NCI-H524 treated with DMSO at 0.1 percent for 48 hours (cell line): ENCODE measurements around the gene CD28.
"Not testable (repeated sequence)": the region's sequence is repeated elsewhere in the genome, so short reads cannot be mapped to it uniquely, and the experiment has no call there.

ENCODE experiments used
- DNase-seq: peaks from one replicate; lab custom pipeline; 2025; lab: John Stamatoyannopoulos, UW

The CD28 gene

GRCh38 chr2:203687165-203687564, 19.3 kb upstream of the CD28 start:
- DNase-seq: no peak

- DNase-seq: no peak
Measured at GRCh38 chr2:203688798-203689197, 17.6 kb upstream of the CD28 start.

GRCh38 chr2:203689426-203690116, 16.9 kb upstream of the CD28 start:
- DNase-seq: no peak

- no peak for DNase-seq
Measured at GRCh38 chr2:203690117-203690431, 16.4 kb upstream of the CD28 start.

DNA sequence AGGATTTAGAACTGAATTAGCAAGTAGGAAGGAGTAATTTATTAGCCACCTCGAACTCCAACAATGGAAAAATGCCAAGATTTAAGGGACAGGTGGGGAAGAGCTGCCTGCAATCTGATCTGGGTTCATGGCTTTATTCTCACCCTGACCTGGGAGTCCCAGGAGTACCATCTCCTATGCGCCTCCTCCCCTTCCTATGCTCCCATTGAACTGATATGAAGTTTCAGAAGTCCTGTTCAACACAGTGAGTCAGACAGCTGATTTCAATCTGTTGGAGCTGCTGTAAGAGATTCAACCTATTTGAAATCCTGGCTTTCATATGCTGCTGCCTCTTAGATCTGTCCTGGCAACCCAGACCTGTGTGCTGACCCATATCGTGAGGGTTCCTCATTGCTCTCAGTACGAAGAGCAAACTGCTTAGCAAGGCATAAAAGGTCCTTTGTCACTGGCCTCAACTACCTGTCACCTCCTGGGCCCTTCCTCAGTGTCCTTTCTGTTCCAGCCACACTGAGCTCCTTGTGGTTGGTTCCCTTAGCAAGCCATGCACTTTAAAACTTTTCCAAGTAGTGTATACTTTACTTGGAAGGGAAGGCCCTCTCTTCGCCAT, 15.9 kb upstream of the CD28 start:
- DNase-seq: no peak

DNA sequence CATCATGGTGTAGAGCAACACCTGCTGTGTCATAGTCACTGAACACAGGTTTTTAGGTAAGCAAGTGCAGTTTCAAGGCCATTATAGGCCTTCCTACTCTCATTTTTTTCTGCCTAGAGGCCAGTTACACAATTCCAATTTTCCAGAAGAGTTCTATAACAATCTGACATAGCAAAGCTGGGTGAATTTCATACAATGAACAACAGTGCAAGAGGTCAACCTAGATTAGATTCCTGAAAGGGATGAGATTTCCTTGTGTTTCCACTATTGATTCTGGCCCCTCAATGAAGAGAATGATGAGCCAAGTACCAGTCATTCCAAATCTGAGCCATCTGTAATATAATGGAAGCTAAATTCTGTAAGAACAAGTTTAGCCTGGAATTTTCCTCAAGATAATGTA, 15.3 kb upstream of the CD28 start:
- no peak for DNase-seq

DNA sequence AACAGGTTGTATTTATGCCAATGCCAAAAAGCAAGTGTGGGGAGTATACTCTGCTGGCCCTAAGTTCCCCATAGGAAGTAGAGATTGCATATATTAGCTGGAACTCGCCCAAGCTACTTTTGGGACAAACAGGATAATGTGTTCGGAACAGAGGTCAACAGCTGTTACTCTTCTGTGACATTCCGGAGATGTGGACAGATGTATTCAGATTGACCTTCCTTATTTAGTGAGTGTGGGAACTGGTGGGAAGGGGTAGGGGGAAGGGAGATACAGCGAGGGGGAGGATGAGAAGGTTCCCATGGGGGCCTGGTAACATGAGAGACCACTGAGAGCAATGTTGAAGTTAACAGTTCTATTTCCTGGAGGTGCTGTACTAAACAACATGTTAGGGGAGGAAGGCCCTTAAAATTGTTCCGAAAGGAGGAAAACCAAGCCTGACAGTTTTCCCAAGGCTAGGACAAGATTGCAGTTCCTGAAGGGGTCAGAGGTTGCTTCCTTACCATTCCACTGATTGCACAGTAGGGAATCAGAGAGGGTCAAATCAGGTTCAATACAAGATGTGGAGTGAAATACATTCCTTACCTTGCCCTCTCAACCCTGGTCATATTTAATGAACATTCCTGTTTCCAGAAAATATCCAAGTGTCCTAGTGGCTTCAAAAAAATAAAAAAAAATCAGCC, 14.3 kb upstream of the CD28 start:
- DNase-seq: no peak

DNA sequence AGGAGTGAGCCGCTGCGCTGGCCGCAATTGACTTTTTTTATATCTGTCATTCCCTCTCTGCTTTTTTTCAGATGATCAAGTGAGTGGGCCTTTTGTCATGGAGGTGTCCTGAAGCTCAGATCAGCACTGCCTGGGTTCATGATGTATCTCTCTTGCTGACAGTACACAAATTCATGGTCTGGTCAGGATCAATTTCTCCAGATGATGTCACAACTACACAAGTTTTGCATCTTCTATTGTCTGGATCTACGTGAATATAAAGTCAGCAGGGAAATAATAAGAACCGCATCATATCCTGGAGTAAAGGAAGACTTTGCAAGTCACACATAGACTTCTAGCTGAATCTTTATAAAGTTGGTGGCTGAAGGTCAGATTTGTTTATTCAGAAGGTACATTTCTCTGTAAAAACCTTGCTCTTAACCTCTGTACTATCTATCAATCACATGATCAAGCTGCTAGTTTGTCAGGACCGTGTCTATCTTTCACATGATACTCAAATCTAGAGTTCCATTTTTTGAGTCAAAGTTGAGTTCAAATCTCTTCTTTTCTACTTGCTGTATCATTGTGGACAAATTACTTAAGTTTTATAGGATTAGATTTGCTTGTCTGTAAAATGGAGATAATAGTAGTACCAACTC, 13.1 kb upstream of the CD28 start:
- DNase-seq: no peak

DNA sequence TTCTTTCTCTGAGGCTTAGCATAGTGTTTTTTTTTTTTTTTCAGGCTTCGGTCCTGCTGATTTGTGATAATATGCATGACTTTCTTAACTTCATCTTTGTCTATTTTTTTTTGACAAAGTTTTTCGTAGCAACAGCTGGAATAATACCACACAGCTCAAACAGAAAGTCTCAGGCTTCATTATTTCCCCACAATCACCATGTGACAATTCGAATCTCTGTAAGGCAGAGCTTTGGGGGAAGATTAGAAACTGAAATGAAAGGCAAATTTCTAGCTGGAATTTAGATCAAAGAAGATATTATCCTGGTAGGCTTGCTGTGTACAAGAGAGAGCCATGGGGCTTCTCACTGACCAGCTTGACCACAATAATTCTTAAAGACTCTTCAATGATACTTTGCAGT, 12.2 kb upstream of the CD28 start:
- no peak for DNase-seq

GRCh38 chr2:203697190-203697589, 9.2 kb upstream of the CD28 start:
- no peak for DNase-seq

- not testable (repeated sequence) for DNase-seq
Measured at GRCh38 chr2:203697763-203698162, 8.7 kb upstream of the CD28 start.

- DNase-seq: not testable (repeated sequence)
Measured at GRCh38 chr2:203698410-203698809, 8.0 kb upstream of the CD28 start.

GRCh38 chr2:203704430-203704829, 2.0 kb upstream of the CD28 start:
- no peak for DNase-seq

GRCh38 chr2:203705178-203705577, 1.3 kb upstream of the CD28 start:
- DNase-seq: no peak

GRCh38 chr2:203707530-203707929, 1.1 kb downstream of the CD28 start:
- no peak for DNase-seq

DNA sequence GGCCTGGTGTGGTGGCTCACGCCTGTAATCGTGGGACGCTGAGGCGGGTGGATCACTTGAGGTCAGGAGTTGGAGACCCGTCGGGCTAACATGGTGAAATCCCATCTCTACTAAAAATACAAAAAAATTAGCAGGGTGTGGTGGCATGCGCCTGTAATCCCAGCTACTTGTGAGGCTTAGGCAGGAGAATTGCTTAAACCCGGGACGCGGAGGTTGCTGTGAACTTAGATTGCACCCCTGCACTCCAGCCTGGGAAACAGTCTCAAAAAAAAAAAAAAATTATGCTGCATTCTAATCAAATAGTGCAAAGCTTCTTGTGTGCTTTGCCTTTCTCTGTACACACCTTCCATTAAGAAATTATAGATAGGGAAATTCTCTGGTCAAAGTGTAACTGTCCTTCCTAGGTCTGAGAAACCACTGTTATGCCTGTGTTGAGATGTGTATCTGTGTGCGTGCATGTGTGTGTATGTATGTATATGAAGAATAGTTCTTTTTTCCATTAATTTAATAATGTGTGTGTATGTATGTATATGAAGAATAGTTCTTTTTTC, 2.5 kb downstream of the CD28 start:
- no peak for DNase-seq

DNA sequence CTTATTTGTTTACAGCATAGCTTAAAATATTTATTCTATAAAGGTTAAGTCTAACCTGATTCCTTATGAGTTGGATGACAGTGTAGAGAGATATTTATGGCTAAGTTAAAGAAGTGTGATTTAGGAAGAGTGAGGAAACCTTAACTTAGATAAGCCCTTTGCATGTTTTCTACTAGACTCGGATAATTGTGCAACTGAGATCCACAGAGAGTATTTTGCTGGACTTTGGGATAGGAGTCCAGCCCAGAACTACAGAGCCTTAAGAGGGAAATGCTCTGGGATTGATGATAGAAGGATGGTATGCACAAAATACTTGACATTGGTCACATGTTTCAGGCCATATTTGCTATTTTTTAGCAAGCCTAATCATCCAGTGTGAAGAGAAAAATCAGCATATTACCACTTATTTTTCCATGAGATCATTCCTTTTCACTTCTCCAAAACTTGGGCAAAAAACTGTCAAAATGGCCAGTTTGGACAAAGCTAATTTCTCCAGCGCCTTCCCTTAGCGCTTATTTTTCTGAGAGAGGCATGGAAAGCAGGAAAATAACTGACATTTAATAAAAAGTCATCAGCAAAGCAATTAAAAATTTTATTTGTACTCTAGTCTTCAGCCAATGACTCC, 3.1 kb downstream of the CD28 start:
- no peak for DNase-seq

DNA sequence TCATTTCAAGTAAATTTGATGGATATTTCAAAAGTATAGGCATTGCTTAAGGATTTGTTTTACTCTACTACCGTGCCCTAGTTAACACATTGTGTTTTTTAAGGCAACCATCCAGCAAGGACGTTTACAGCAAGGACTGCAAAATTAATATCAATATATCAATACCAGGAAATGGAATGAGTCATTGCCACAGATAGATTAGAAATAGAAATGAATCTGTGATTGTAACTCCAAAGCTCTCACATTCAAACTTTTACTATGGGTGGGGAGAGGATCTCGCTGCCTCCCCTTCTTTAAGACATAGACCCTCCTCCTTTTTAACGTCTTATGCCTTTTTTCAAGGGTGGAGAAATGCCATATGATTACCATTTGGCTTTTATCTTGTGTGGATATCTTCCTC, 3.8 kb downstream of the CD28 start:
- DNase-seq: no peak

- DNase-seq: no peak
Measured at GRCh38 chr2:203710952-203711351, 4.5 kb downstream of the CD28 start.

DNA sequence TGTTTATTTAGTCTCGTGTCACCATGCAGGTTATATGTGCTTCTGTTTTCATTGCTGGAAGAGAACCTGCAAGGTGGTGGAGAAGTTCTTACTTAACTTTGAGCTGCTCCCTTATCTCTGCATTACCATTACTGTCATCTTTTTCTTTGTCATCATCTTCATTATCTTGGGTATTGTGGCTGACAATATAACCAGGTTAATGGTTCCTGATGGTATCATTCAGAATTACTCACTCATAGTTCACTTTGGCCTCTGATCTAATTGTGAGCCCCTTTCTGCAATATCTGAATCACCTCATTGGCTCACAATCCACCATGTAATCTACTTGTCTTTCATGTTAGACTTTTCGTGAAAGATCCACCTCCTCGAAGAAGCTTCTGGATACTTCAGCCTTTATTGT, 5.0 kb downstream of the CD28 start:
- no peak for DNase-seq

- DNase-seq: peak; percentile 42
Measured at GRCh38 chr2:203713381-203713780, 6.9 kb downstream of the CD28 start.

DNA sequence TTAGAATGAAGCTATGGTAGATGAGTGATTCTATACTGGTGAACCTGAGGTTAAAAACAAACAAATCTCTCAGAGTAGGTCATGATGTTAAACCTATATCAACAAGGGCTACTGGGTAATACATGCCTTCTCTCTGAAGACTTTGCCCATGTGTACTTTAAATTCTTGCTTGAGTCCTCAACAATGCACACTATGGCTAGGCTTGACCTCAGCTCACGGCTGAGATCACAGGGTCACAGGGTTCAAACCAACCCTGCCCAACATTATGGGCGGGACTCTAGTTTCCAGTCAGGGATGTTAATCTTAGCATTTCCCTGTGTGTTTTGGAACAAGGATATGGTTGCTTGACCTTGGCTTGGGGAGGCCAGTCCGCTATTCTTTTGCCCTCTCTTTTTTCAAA, 7.7 kb downstream of the CD28 start:
- no peak for DNase-seq
